ENCODE data around the gene PPP1R3D.

Gene PPP1R3D

DNA sequence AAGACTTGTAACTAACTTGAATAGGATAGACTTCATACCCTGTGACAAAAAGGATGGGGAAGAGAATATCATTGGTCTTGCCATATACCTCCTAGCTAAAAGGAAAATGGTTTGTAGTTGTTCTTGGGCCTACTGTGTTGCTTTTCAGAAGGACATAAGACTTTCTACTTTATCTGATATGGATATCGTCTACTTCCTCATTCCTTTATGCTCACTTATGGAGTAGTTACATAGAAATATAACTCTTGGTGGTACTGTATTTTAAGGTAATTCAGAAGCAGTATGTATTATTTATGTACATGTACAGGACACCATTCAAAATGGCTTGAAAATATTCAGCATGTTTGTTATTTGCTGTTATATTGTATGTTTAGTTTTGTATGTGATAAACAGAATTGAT, 8.1 kb upstream of the PPP1R3D start:
- DNase-seq (ENCODE audit: low read depth): no peak

GRCh38 chr20:59947376-59947775, 7.3 kb upstream of the PPP1R3D start:
- no peak for DNase-seq (ENCODE audit: low read depth)

DNA sequence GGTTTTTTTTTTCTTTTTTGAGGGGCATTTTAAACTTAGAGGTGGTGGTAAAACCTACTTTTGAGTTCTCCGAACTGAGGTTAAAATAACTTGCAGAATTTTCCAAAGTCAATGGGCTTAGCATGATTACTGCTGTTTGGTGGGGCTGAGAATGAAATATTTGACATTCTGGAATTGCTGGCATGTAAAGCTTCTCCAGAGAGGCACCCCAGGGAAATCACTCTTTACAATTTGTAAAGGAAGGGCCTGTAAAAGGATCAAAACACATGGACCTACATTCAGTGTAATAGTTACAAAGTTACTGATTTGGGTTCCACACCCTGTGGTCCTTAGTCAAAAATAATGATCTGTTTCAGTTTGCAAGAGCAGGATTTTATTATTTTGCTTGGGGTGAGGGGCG, 5.6 kb upstream of the PPP1R3D start:
- no peak for DNase-seq (ENCODE audit: low read depth)

DNA sequence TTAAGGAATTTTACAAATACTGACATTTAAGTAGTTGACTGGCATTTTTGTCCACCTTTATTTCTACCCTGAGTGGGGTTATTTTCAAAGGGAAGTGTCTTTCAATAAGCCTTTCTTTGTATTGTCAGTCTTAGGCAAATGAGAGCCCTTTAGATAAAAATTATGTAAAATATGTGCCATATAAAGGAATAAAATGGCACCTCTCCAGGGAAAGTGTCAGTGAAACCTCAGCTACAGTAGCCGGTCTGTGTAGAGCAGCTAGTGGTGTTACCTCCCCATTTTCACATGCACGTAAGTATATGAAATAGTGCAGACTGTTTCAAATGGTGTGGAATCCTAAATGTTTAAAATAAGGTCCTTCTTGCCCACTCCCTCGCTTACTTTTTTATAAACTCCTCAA, 5.1 kb upstream of the PPP1R3D start:
- no peak for DNase-seq (ENCODE audit: low read depth)

DNA sequence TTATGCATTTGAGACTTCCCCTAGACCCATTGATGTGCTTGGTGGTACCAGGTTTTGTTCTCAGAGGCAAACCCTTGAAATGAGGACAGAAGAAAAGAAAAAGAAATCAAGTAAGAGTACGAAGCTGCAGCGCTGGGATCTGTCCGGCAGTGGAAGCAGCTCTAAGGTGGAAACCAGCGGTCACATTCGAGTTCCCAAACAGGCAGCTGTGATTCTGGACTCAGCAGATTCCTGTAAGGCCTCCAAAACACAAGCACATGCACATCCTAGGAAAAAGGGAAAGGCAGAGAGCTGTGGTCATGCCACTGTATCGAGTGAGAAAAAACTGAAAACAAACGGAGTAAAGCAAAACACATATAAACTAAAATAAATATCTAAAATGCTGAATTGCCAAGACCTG, 4.6 kb upstream of the PPP1R3D start:
- no peak for DNase-seq (ENCODE audit: low read depth)

- no peak for DNase-seq (ENCODE audit: low read depth)
These were observed 2.1 kb upstream of the PPP1R3D start for GRCh38 chr20:59942245-59942644.

- no peak for DNase-seq (ENCODE audit: low read depth)
These were observed 820 bp upstream of the PPP1R3D start for GRCh38 chr20:59940956-59941294.

DNA sequence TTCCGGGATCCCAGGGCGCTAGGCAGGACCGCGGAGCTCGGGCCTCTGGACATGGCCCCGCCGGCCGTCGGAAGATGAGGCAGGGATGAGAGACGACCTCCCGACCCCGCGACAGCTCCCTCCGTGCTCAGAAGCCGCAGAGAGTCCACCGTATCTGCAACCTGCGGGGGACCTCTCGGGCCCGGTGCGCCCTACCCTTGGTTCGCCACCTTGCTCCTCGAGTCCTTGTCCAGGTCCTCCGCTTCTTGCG, 301 bp downstream of the PPP1R3D start:
- DNase-seq (ENCODE audit: low read depth): no peak

GRCh38 chr20:59939052-59939878, 840 bp downstream of the PPP1R3D start:
- DNase-seq (ENCODE audit: low read depth): no peak

GRCh38 chr20:59938696-59939051, 1.4 kb downstream of the PPP1R3D start:
- no peak for DNase-seq (ENCODE audit: low read depth)

GRCh38 chr20:59938221-59938620, 1.9 kb downstream of the PPP1R3D start:
- DNase-seq (ENCODE audit: low read depth): no peak

DNA sequence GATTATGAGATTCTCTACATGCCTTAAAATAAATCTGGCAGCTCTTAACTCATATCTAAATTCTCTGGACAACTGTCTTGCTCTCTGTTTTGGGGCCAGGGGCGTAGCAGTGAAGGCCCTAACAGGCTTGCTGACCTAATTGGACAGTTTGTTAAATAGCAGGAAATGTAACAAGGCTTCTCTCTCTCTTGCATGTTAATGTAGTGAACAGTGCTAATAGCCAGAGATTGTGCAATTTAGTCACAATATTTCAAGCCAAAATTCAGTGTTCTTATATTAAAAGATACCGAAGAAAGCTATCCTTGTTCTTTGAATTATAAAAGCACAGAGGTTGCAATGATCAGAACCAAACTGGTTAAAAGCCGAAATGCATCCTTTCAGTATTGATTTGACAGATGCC, 3.0 kb downstream of the PPP1R3D start:
- no peak for DNase-seq (ENCODE audit: low read depth)

DNA sequence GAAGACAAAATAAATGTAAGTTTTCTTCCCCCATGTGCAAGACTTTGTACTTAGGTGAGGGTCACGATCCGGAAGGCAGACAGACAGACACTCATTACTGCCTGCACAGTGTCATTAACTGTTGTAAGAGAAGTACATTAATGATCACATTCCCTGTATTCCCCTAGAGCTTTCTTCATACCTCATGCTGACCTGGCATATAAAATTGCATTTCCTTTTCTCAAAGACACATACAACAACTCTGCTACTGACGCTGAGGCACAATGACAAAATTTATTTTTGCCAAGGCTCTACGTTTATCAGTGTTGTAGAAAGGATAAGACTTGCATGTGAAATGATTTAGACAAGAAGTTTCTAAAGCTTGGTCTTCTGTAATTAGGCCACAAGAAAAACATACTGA, 3.7 kb downstream of the PPP1R3D start:
- DNase-seq (ENCODE audit: low read depth): no peak

GRCh38 chr20:59935457-59936185, 4.5 kb downstream of the PPP1R3D start:
- no peak for DNase-seq (ENCODE audit: low read depth)

GRCh38 chr20:59933849-59934585, 6.1 kb downstream of the PPP1R3D start:
- DNase-seq (ENCODE audit: low read depth): peak; percentile 68

GRCh38 chr20:59933296-59933848, 6.7 kb downstream of the PPP1R3D start, which contains the start of gene SYCP2:
TSS of gene SYCP2 (minus strand) at chr20:59933637. CDS start at chr20:59922413, 11,224 bp downstream.
- DNase-seq (ENCODE audit: low read depth): peak; percentile 29

- no peak for DNase-seq (ENCODE audit: low read depth)
These were observed 7.3 kb downstream of the PPP1R3D start for GRCh38 chr20:59932616-59933295.

DNA sequence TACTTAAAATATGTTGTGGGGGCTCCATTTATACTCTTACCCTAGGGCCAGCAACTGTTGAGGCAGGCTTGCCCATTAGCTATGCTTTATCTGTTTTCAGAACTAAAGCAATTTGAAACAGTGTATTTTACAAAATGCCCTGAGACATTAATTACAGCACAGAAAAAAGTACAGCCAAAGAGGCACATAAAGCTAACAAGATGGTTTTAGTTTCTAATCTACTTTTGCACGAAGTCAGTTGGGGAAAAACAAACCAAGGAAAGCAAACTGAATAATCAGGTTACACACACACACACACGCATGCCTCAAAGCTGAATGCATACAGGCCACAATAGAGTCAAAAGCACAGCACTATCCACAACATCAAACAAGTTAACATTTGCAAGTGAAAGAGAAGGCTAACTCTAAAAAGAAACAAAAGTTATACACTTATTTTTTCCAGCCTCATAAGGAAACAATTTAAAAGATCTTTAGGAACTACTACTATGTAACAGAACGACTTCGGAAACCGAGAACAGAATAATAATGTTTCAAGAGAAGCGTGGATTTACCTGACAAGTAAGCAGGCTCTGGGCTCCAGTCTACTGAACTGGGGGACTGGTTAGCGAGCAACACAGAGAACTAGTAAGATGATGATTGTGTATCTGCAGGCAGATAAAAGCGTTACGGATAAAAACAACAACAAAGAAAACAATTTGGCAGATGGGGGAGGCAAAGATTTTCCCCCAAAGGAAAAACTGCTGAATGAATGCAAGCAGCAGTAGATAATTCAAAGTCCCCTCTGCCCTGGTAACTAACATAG, 8.4 kb downstream of the PPP1R3D start:
- DNase-seq (ENCODE audit: low read depth): no peak

DNA sequence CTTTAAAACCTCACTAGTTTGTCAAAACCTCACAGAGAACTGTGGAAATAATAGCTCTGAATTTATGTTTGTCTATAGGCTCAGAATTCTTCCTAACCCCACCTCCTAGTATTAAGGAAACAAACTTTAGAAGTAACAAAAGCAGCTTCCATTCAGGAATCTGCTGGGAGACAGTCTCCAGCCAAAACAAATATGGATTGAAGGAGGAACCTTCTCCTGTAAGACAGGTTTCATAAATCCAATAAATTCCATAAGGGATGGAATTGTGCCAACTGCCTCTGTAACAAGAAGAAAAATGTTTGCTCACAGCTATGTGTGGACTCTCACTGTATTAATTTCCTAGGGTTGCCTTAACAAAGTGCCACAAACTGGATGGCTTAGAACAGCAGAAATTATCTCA, 14.2 kb downstream of the PPP1R3D start:
- no peak for DNase-seq (ENCODE audit: low read depth)

DNA sequence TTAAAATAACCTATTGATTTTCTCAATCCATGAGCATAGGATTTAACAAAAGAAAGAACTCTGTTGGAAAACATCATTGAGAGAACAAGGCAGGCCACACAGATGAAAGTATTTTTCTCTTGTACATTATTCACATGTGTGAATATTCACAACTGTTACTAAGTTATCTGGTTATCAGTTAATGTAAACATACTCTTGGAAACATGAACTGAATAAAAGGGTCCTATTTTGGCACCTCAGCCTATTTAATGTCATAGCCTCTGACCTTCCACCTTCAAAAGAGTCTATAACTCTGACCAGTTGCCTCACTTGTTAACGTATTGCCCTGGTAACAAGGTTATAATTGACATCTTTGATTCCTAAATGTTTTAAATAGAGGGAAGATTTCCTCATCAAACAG, 14.7 kb downstream of the PPP1R3D start:
- no peak for DNase-seq (ENCODE audit: low read depth)

- DNase-seq (ENCODE audit: low read depth): no peak
These were observed 16.6 kb downstream of the PPP1R3D start for GRCh38 chr20:59923514-59923913.

DNA sequence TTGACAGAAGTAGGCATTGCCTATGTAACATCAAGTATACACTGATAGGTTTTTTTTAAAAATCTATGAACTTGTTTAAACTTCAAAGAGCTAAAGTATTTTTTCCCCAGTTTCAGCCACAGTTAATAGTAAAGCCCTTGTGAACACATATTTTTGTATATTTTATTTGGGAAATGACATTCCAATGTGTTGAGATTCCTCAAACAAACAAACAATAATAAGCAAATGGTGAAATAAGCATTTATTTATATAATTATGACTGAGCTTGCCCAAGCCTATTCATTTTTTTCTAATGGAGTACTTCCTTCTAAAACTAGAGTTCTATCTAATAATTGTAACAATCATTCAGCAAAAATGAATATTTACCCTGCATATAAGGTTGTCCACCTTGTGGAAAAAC, 19.2 kb downstream of the PPP1R3D start:
- no peak for DNase-seq (ENCODE audit: low read depth)

Data from stimulated activated CD8-positive, alpha-beta memory T cell treated with anti-CD3 and anti-CD28 coated beads, Interleukin-15, amount 100 ng/mL, for 24 hours (primary cell).